22Rv1 (cell line): ENCODE results near the gene ACOXL.

Experiments used
- H3K27ac ChIP-seq: fragments of 450-650 bp; 2 replicates; pipeline ENCODE4 v1.5.1; 2017
- CTCF ChIP-seq: fragments of 450-650 bp; IDR thresholded peaks from 2 replicates; pipeline ENCODE4 v1.5.1; 2017; ENCODE audit warnings: mild to moderate bottlenecking
- ZFX ChIP-seq: fragments of 450-650 bp; IDR thresholded peaks from 2 replicates; pipeline ENCODE4 v1.6.1; 2017; ENCODE audit warnings: antibody characterized with exemption, borderline replicate concordance

The ACOXL gene

GRCh38 chr2:110984694-110985490 is 252.5 kb downstream of the ACOXL start:
- H3K27ac ChIP-seq = no peak overlapping the region
- TF ChIP-seq ZFX (no peak), CTCF (no peak)

- no peak overlapping the region for H3K27ac ChIP-seq
- no peak for TF ChIP-seq CTCF
- TF ChIP-seq ZFX = no peak
Measured at GRCh38 chr2:110990440-110990839, 258.1 kb downstream of the ACOXL start.

GRCh38 chr2:110991911-110992310 is 259.5 kb downstream of the ACOXL start:
- no peak overlapping the region for H3K27ac ChIP-seq
- no peak for TF ChIP-seq CTCF
- no peak for TF ChIP-seq ZFX

GRCh38 chr2:110992886-110993285 is 260.5 kb downstream of the ACOXL start:
- TF ChIP-seq CTCF = no peak
- TF ChIP-seq ZFX = no peak
- no peak overlapping the region for H3K27ac ChIP-seq

- no peak overlapping the region for H3K27ac ChIP-seq
- no peak for TF ChIP-seq CTCF
- TF ChIP-seq ZFX = no peak
Measured at GRCh38 chr2:110993557-110994231, 261.3 kb downstream of the ACOXL start.

GRCh38 chr2:110994250-110994961 is 262.0 kb downstream of the ACOXL start:
- TF ChIP-seq CTCF (no peak), ZFX (no peak)
- no peak overlapping the region for H3K27ac ChIP-seq
